Central memory CD4-positive, alpha-beta T cell (primary cell): ENCODE measurements around the gene PJA2.

Source experiments
- DNase-seq: peaks from one replicate; pipeline ENCODE4 v3.0.0; 2022

The PJA2 gene

GRCh38 chr5:109408991-109409843 lies 557 bp downstream of the PJA2 start:
- DNase-seq = peak; percentile 85

- no peak for DNase-seq
Measured at GRCh38 chr5:109407913-109408312, 1.9 kb downstream of the PJA2 start.

- DNase-seq = no peak
Measured at GRCh38 chr5:109406719-109407118, 3.1 kb downstream of the PJA2 start.

- DNase-seq = no peak
Measured at GRCh38 chr5:109404428-109404960, 5.3 kb downstream of the PJA2 start.

GRCh38 chr5:109403469-109403868 lies 6.3 kb downstream of the PJA2 start:
- DNase-seq = no peak

GRCh38 chr5:109399092-109399759 lies 10.5 kb downstream of the PJA2 start:
- no peak for DNase-seq

- DNase-seq = no peak
Measured at GRCh38 chr5:109396965-109397364, 12.8 kb downstream of the PJA2 start.

GRCh38 chr5:109394806-109395205 lies 15.0 kb downstream of the PJA2 start:
- no peak for DNase-seq

GRCh38 chr5:109390188-109390587 lies 19.6 kb downstream of the PJA2 start:
- DNase-seq = no peak

- DNase-seq = no peak
Measured at GRCh38 chr5:109388407-109388806, 21.4 kb downstream of the PJA2 start.

GRCh38 chr5:109387408-109387974 lies 22.3 kb downstream of the PJA2 start:
- DNase-seq = no peak

- DNase-seq = no peak
Measured at GRCh38 chr5:109378095-109378494, 31.7 kb downstream of the PJA2 start.

GRCh38 chr5:109374625-109375024 lies 35.1 kb downstream of the PJA2 start:
- no peak for DNase-seq

- DNase-seq = no peak
Measured at GRCh38 chr5:109373932-109374331, 35.8 kb downstream of the PJA2 start.

- DNase-seq = no peak
Measured at GRCh38 chr5:109370343-109370742, 39.4 kb downstream of the PJA2 start.

- no peak for DNase-seq
Measured at GRCh38 chr5:109365653-109366052, 44.1 kb downstream of the PJA2 start.

- no peak for DNase-seq
Measured at GRCh38 chr5:109364977-109365376, 44.8 kb downstream of the PJA2 start.

- no peak for DNase-seq
Measured at GRCh38 chr5:109359642-109360041, 50.1 kb downstream of the PJA2 start.

- DNase-seq = no peak
Measured at GRCh38 chr5:109357807-109358206, 52.0 kb downstream of the PJA2 start.

- DNase-seq = no peak
Measured at GRCh38 chr5:109354761-109355160, 55.0 kb downstream of the PJA2 start.

GRCh38 chr5:109351988-109352864 lies 57.5 kb downstream of the PJA2 start:
- no peak for DNase-seq

- no peak for DNase-seq
Measured at GRCh38 chr5:109350537-109351270, 59.1 kb downstream of the PJA2 start.
